Suprapubic skin (tissue), 4 donors: ENCODE measurements around the gene C20orf204. TPM values are rescaled to one million over a fixed set of nuclear protein-coding genes. Genes with fewer than 3 reads are reported as not detected.

Experiments used
- DNase-seq, 2 donors: peaks; one replicate each; pipeline ENCODE4 v3.0.0-alpha.2; 2019; ENCODE audit warnings: low spot score in 2 of 2
- H3K27ac ChIP-seq: fragments of 200-600 bp; sonication (generic); one replicate; pipeline ENCODE4 v1.5.1; 2019
- H3K27me3 ChIP-seq: fragments of 200-600 bp; sonication (generic); one replicate; pipeline ENCODE4 v1.5.1; 2019
- H3K36me3 ChIP-seq: fragments of 200-600 bp; sonication (generic); one replicate; pipeline ENCODE4 v1.5.1; 2019
- H3K4me1 ChIP-seq: fragments of 200-600 bp; sonication (generic); one replicate; pipeline ENCODE4 v1.5.1; 2019
- H3K4me3 ChIP-seq: fragments of 200-600 bp; sonication (generic); one replicate; pipeline ENCODE4 v1.5.1; 2019; ENCODE audit warnings: mild to moderate bottlenecking
- H3K9me3 ChIP-seq: fragments of 200-600 bp; sonication (generic); one replicate; pipeline ENCODE4 v1.5.1; 2019
- CTCF ChIP-seq, 2 donors: fragments of 200-600 bp in 1 of 2; fragments of 450-650 bp in 1 of 2; sonication (generic) in 1 of 2; IDR thresholded peaks; one replicate each; pipeline ENCODE4 v1.5.1; 2016 to 2019; ENCODE audit warnings: antibody characterized with exemption in 2 of 2, mild to moderate bottlenecking in 1 of 2, moderate library complexity in 1 of 2
- EP300 ChIP-seq: sonication (generic); formaldehyde crosslinking; IDR thresholded peaks from one replicate; pipeline ENCODE4 v1.6.1; 2017; ENCODE audit warnings: antibody characterized with exemption
- POLR2A ChIP-seq, 2 donors: fragments of 450-650 bp; IDR thresholded peaks; one replicate each; pipeline ENCODE4 v1.6.1; 2017; ENCODE audit warnings: antibody characterized with exemption in 2 of 2, mild to moderate bottlenecking in 2 of 2, moderate library complexity in 2 of 2
- POLR2AphosphoS5 ChIP-seq, 3 donors: sonication (generic); formaldehyde crosslinking; IDR thresholded peaks; one replicate each; pipeline ENCODE4 v1.6.1; 2017; ENCODE audit warnings: antibody characterized with exemption in 3 of 3
- WGBS: methylation state at CpG from one replicate; pipeline ENCODE4 v1.1.5; 2018; 5-methylcytosine and 5-hydroxymethylcytosine counted together
- total RNA-seq, 4 donors: library from RNA; depleted of rRNA; stranded (reverse); fragments of >200 nt; gene quantifications; one replicate each; pipeline ENCODE4 v1.1.0, GENCODE V29; 2016

Gene C20orf204
- total RNA-seq, 4 donors from 2014 or later: 1.1 to 5.1 (median 1.8) TPM

- 67% methylated on average over 13 of the region's 17 CpGs for WGBS
- Histone ChIP-seq H3K36me3 (peaks cover 43% of the 10 kb centered on the region), H3K27me3 (peaks cover 21% of the 10 kb centered on the region), H3K9me3 (no peaks in the 10 kb centered on the region), H3K27ac (no peak overlapping the region), H3K4me3 (no peak overlapping the region), H3K4me1 (peaks cover 25% of the 10 kb centered on the region)
- DNase-seq: no peak
- TF ChIP-seq EP300 (no peak), POLR2AphosphoS5 (IDR thresholded peaks at IDR 0.05) (no peak), POLR2A (IDR thresholded peaks at IDR 0.05) (no peak), CTCF (IDR thresholded peaks at IDR 0.05) (no peak)
Measured at GRCh38 chr20:64035066-64035932, 683 bp upstream of the C20orf204 start.

- Histone ChIP-seq H3K9me3 (no peaks in the 10 kb centered on the region), H3K27me3 (peaks cover 29% of the 10 kb centered on the region), H3K4me1 (peaks cover 38% of the 10 kb centered on the region), H3K4me3 (no peak overlapping the region), H3K27ac (no peak overlapping the region), H3K36me3 (peaks cover 30% of the 10 kb centered on the region)
- WGBS: 64% methylated on average over 9 of the region's 17 CpGs
- DNase-seq: no peak
- no peak for TF ChIP-seq POLR2AphosphoS5 (IDR thresholded peaks at IDR 0.05)
Measured at GRCh38 chr20:64036346-64037198, 590 bp downstream of the C20orf204 start.

- Histone ChIP-seq H3K4me1 (peaks cover 43% of the 10 kb centered on the region), H3K9me3 (no peaks in the 10 kb centered on the region), H3K4me3 (no peak overlapping the region), H3K36me3 (peaks cover 25% of the 10 kb centered on the region), H3K27me3 (peaks cover 33% of the 10 kb centered on the region), H3K27ac (no peak overlapping the region)
- DNase-seq: no peak
- TF ChIP-seq POLR2AphosphoS5 (IDR thresholded peaks at IDR 0.05) (no peak), EP300 (no peak), POLR2A (IDR thresholded peaks at IDR 0.05) (no peak), CTCF (IDR thresholded peaks at IDR 0.05) (no peak)
- WGBS: 90% methylated on average over 3 of the region's 3 CpGs
Measured at GRCh38 chr20:64037199-64037497, 1.2 kb downstream of the C20orf204 start.

GRCh38 chr20:64037498-64038213, 1.7 kb downstream of the C20orf204 start:
- no peak for DNase-seq
- WGBS: 29% methylated on average over 8 of the region's 36 CpGs
- H3K9me3 ChIP-seq: no peaks in the 10 kb centered on the region
- peak overlapping the region; percentile 56 for H3K4me3 ChIP-seq
- no peak overlapping the region for H3K27ac ChIP-seq
- peaks cover 47% of the 10 kb centered on the region for H3K4me1 ChIP-seq
- H3K27me3 ChIP-seq: peaks cover 36% of the 10 kb centered on the region
- no peak for TF ChIP-seq POLR2A (IDR thresholded peaks at IDR 0.05)
- H3K36me3 ChIP-seq: peaks cover 20% of the 10 kb centered on the region

GRCh38 chr20:64038224-64038564, 2.2 kb downstream of the C20orf204 start:
- Histone ChIP-seq H3K4me3 (peak overlapping the region; percentile 56), H3K27me3 (peaks cover 36% of the 10 kb centered on the region), H3K36me3 (peaks cover 14% of the 10 kb centered on the region), H3K27ac (no peak overlapping the region), H3K9me3 (no peaks in the 10 kb centered on the region), H3K4me1 (peaks cover 47% of the 10 kb centered on the region)
- DNase-seq: no peak
- TF ChIP-seq CTCF (IDR thresholded peaks at IDR 0.05) (no peak), EP300 (no peak), POLR2A (IDR thresholded peaks at IDR 0.05) (no peak), POLR2AphosphoS5 (IDR thresholded peaks at IDR 0.05) (no peak)
- 0% methylated on average over 1 of the region's 30 CpGs for WGBS
